GM18951 (cell line): ENCODE results near the gene GTF3C4.

Experiments used
- POLR2A ChIP-seq: IDR thresholded peaks from 4 replicates; pipeline ENCODE4 v1.6.1; 2011; ENCODE audit warnings: mild to moderate bottlenecking; ENCODE audit not compliant: insufficient read length, insufficient read depth; ENCODE audit errors: extremely low read depth
- in situ Hi-C: fragments of 300-500 bp; cut with MboI; formaldehyde crosslinking; loops from one replicate; pipeline ENCODE4 v1.12.0; 2022; ENCODE audit warnings: low sequenced_read_pairs, mixed read lengths, inconsistent platforms; ENCODE audit not compliant: unreplicated experiment

GTF3C4 gene, protein sequence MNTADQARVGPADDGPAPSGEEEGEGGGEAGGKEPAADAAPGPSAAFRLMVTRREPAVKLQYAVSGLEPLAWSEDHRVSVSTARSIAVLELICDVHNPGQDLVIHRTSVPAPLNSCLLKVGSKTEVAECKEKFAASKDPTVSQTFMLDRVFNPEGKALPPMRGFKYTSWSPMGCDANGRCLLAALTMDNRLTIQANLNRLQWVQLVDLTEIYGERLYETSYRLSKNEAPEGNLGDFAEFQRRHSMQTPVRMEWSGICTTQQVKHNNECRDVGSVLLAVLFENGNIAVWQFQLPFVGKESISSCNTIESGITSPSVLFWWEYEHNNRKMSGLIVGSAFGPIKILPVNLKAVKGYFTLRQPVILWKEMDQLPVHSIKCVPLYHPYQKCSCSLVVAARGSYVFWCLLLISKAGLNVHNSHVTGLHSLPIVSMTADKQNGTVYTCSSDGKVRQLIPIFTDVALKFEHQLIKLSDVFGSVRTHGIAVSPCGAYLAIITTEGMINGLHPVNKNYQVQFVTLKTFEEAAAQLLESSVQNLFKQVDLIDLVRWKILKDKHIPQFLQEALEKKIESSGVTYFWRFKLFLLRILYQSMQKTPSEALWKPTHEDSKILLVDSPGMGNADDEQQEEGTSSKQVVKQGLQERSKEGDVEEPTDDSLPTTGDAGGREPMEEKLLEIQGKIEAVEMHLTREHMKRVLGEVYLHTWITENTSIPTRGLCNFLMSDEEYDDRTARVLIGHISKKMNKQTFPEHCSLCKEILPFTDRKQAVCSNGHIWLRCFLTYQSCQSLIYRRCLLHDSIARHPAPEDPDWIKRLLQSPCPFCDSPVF

GRCh38 chr9:132670457-132671391, at the start of gene GTF3C4:
TSS of gene GTF3C4 (plus strand) at chr9:132670464. CDS start at chr9:132670599, 135 bp downstream.
- peak; percentile 21 for TF ChIP-seq POLR2A
- in situ Hi-C loops = no loop called here

GRCh38 chr9:132622159-132622558, 48.1 kb upstream of the GTF3C4 start:
- in situ Hi-C loops = no loop called here

DNA sequence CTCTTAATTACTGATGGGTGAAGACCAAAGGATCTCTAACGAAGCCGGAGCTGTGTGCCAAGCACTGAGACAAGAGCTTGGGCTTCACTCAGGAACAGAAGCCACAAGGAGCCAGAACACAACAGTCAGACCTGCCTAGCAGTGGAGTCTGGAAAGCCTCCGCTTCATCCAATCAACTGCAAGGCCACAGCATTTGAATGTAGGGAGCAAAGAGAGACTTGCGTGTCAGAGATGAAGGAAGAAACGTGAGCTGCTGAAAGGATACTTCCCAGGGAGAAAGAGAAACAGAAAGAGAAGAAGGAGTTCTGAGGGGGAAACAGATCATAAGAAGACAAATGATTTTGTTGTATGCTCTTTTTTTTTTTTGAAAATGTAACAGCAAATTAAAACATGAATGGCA, 44.0 kb upstream of the GTF3C4 start:
- TF ChIP-seq POLR2A = no peak
- in situ Hi-C loops = no loop called here

More at GRCh38 chr9:132622159-132622558, 48.1 kb upstream of the GTF3C4 start:
- TF ChIP-seq POLR2A = no peak

GRCh38 chr9:132627106-132627505, 43.2 kb upstream of the GTF3C4 start:
- TF ChIP-seq POLR2A = no peak
- in situ Hi-C loops = no loop called here

- in situ Hi-C loops = no loop called here
- TF ChIP-seq POLR2A = no peak
These were observed 42.7 kb upstream of the GTF3C4 start for GRCh38 chr9:132627594-132627993.

DNA sequence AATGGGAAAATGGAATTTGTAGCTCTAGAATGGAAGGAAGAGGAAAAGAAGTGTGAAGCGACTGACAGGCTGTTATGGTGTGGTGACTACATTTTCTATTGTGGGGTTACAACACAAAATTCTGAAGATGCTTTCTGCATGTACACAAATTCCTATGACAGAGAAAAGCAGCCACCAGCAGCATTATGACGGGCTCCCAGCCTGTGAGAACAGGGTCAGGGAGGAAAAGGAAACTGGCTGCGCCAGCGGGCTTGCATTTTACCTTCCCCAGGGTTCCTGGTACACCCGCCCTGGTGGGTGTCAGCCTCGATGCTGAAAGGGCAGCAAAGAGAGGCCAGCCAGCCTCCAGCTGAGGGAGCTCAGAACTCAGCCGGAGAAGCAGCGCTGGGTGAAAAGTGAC, 41.5 kb upstream of the GTF3C4 start:
- no peak for TF ChIP-seq POLR2A
- in situ Hi-C loops = no loop called here

DNA sequence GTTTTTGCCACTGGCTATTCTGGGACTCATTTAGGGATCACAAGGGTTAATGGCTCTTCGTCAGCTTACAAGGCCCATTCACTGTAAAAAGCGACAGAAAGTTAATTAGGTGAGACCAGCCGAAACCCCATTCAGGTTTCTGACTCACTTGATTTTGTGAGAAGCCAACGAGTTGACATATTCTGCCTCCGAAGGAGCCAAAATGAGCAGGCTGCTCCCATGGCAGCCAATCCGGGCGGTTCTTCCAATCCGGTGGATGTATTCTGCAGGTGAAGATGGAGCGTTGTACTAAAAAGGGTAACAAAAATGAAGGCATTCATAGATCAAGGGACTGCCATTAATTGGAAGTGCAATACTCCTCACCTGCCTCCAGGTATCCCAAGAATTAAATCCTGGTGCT, 40.1 kb upstream of the GTF3C4 start:
- TF ChIP-seq POLR2A = no peak
- in situ Hi-C loops = no loop called here

- no peak for TF ChIP-seq POLR2A
- in situ Hi-C loops = no loop called here
These were observed 39.5 kb upstream of the GTF3C4 start for GRCh38 chr9:132630811-132631210.

DNA sequence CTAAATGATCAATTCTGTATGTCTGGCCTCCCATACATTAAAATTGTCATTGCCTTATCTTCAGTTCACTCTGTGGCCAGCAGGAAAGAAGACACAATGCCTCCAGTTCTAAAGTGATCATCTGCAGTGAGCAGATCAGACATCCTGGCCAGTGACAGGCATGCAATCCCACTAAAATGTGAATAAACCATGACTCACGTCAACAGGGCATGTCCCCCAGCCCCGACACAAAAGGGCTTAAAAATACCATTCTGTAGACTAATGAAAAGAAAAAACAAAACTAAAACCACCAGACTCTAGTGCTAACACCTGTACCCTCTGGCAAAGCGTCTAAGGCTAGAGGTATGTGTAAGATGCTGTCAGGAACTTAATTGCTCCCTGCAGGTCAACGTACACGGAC, 39.0 kb upstream of the GTF3C4 start:
- in situ Hi-C loops = no loop called here
- no peak for TF ChIP-seq POLR2A

DNA sequence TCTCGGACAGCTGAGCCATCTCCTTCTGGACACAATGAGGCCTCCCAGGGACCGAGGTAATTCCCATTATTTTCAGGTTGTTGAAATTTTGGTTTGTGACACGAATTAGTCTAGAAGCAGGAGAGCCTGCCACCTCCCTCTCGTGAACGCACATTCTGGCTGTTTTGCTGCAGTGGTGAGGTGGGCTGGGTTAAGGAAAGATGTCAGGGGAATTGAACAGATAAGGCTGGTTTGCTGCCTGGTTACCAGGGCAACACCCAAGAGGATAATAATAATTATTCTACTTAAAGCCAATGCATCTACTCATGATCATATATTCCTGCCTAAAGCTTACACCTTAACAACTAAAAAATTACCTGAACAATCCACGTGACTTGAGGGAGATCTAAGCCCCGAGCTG, 38.6 kb upstream of the GTF3C4 start:
- in situ Hi-C loops = no loop called here
- TF ChIP-seq POLR2A = no peak

- TF ChIP-seq POLR2A = no peak
- in situ Hi-C loops = no loop called here
These were observed 37.7 kb upstream of the GTF3C4 start for GRCh38 chr9:132632413-132633129.

- TF ChIP-seq POLR2A = no peak
- in situ Hi-C loops = no loop called here
These were observed 35.9 kb upstream of the GTF3C4 start for GRCh38 chr9:132634327-132634726.
